ENCODE measurements around the gene FRZB.

The FRZB gene

GRCh38 chr2:182852090-182852489 lies 14.3 kb downstream of the FRZB start:
- H3K79me2 ChIP-seq (ENCODE audit: low read length) = no peaks in the 10 kb centered on the region
- no peaks in the 10 kb centered on the region for H3K9me2 ChIP-seq (replicated peaks; ENCODE audit: insufficient read depth, low read length)
- no peak for TF ChIP-seq EZH2 (optimal IDR thresholded peaks at IDR 0.05; ENCODE audit: low read depth, low read length)
- TF ChIP-seq EZH2phosphoT487 (IDR thresholded peaks at IDR 0.05; ENCODE audit: low read length) = no peak
- TF ChIP-seq, protein P1, sequence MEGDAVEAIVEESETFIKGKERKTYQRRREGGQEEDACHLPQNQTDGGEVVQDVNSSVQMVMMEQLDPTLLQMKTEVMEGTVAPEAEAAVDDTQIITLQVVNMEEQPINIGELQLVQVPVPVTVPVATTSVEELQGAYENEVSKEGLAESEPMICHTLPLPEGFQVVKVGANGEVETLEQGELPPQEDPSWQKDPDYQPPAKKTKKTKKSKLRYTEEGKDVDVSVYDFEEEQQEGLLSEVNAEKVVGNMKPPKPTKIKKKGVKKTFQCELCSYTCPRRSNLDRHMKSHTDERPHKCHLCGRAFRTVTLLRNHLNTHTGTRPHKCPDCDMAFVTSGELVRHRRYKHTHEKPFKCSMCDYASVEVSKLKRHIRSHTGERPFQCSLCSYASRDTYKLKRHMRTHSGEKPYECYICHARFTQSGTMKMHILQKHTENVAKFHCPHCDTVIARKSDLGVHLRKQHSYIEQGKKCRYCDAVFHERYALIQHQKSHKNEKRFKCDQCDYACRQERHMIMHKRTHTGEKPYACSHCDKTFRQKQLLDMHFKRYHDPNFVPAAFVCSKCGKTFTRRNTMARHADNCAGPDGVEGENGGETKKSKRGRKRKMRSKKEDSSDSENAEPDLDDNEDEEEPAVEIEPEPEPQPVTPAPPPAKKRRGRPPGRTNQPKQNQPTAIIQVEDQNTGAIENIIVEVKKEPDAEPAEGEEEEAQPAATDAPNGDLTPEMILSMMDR (IDR thresholded peaks at IDR 0.05; ENCODE audit: low read length) = no peak
- no peak overlapping the region for H3K27ac ChIP-seq (ENCODE audit: low read length)
- no peak overlapping the region for H2AFZ ChIP-seq (ENCODE audit: low read length)
- no peak overlapping the region for H3K4me2 ChIP-seq (ENCODE audit: low read depth, low read length)
- DNase-seq = no peak
- H3F3A ChIP-seq (ENCODE audit: insufficient read depth, low read length) = no peaks in the 10 kb centered on the region
- no peaks in the 10 kb centered on the region for H3K36me3 ChIP-seq (replicated peaks; ENCODE audit: insufficient read depth, low read length)
- H3K9ac ChIP-seq (ENCODE audit: low read length) = no peak overlapping the region
- H3K27me3 ChIP-seq (replicated peaks; ENCODE audit: insufficient read depth, low read length) = no peaks in the 10 kb centered on the region
- no peaks in the 10 kb centered on the region for H3K9me3 ChIP-seq (replicated peaks; ENCODE audit: insufficient read depth, low read length)
- no peaks in the 10 kb centered on the region for H4K20me1 ChIP-seq (ENCODE audit: insufficient read depth, low read length)
- H3K4me3 ChIP-seq (ENCODE audit: low read length) = no peak overlapping the region
- H3K4me1 ChIP-seq (ENCODE audit: low read length) = no peaks in the 10 kb centered on the region

DNA sequence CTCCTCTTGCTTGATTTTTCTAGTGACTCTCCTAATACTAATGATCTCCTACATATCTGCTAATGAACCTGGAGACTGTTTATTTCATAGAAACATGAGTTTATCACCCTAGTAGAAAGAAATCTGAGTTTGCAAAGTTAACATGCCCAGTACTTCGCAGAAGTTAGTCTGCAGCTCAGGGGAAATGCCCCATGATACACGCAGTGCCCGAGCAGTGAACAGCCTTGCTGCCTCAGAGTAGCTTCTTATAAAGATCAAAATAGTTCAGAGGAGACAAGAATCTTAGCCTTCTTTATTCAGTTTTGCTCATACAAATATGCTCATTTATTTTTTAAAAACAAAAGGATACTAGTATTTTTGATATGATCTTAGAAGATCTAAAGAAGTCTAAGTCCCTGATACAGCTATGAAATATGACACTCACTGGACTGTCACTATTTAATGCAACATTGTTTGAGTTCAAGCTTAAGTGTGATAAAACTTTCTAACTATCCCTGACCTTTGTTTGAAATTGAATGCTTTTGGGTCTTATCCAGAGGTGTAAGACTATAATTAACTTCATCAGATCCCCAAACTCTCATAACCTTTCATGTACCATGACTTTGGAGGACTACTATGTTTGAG lies 20.5 kb downstream of the FRZB start:
- H3K79me2 ChIP-seq (ENCODE audit: low read length) = no peaks in the 10 kb centered on the region
- no peaks in the 10 kb centered on the region for H3K36me3 ChIP-seq (replicated peaks; ENCODE audit: insufficient read depth, low read length)
- H3K4me3 ChIP-seq (ENCODE audit: low read length) = no peak overlapping the region
- no peaks in the 10 kb centered on the region for H3K9me3 ChIP-seq (replicated peaks; ENCODE audit: insufficient read depth, low read length)
- TF ChIP-seq EZH2phosphoT487 (IDR thresholded peaks at IDR 0.05; ENCODE audit: low read length) (no peak), EZH2 (optimal IDR thresholded peaks at IDR 0.05; ENCODE audit: low read depth, low read length) (no peak)
- TF ChIP-seq, protein P1 (IDR thresholded peaks at IDR 0.05; ENCODE audit: low read length) = no peak
- no peak overlapping the region for H2AFZ ChIP-seq (ENCODE audit: low read length)
- H3F3A ChIP-seq (ENCODE audit: insufficient read depth, low read length) = no peaks in the 10 kb centered on the region
- H3K9me2 ChIP-seq (replicated peaks; ENCODE audit: insufficient read depth, low read length) = no peaks in the 10 kb centered on the region
- H3K4me2 ChIP-seq (ENCODE audit: low read depth, low read length) = no peak overlapping the region
- no peaks in the 10 kb centered on the region for H4K20me1 ChIP-seq (ENCODE audit: insufficient read depth, low read length)
- DNase-seq = no peak
- H3K9ac ChIP-seq (ENCODE audit: low read length) = no peak overlapping the region
- no peaks in the 10 kb centered on the region for H3K4me1 ChIP-seq (ENCODE audit: low read length)
- H3K27me3 ChIP-seq (replicated peaks; ENCODE audit: insufficient read depth, low read length) = no peaks in the 10 kb centered on the region
- H3K27ac ChIP-seq (ENCODE audit: low read length) = no peak overlapping the region

DNA sequence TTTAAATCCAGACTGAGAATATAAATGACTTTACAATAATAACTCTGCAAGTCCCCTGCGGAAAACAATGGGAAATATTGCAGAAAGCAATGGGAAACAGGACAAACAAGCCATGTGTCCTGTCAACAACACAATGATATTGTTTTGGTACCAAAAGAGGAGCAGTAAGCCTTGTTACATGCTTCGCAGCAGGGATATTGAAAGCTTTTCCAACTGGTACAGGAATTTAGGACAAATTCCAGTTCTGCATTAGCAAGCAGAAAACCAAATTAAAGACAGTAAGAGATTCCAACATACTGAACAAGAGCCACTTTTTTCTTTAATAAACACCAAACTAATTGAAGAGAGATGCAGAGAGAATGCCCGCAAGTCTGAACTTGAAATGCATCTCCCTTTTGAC lies 30.0 kb downstream of the FRZB start:
- Histone ChIP-seq H3K9me3 (replicated peaks; ENCODE audit: insufficient read depth, low read length) (no peaks in the 10 kb centered on the region), H3K9me2 (replicated peaks; ENCODE audit: insufficient read depth, low read length) (no peaks in the 10 kb centered on the region), H3K4me3 (ENCODE audit: low read length) (no peak overlapping the region), H3K79me2 (ENCODE audit: low read length) (no peaks in the 10 kb centered on the region), H3K4me2 (ENCODE audit: low read depth, low read length) (no peak overlapping the region), H3K36me3 (replicated peaks; ENCODE audit: insufficient read depth, low read length) (no peaks in the 10 kb centered on the region), H2AFZ (ENCODE audit: low read length) (no peak overlapping the region), H3K4me1 (ENCODE audit: low read length) (no peaks in the 10 kb centered on the region), H3K27me3 (replicated peaks; ENCODE audit: insufficient read depth, low read length) (no peaks in the 10 kb centered on the region), H3F3A (ENCODE audit: insufficient read depth, low read length) (no peaks in the 10 kb centered on the region), H4K20me1 (ENCODE audit: insufficient read depth, low read length) (no peaks in the 10 kb centered on the region), H3K27ac (ENCODE audit: low read length) (no peak overlapping the region), H3K9ac (ENCODE audit: low read length) (no peak overlapping the region)
- TF ChIP-seq, protein P1 (IDR thresholded peaks at IDR 0.05; ENCODE audit: low read length) = no peak
- TF ChIP-seq EZH2phosphoT487 (IDR thresholded peaks at IDR 0.05; ENCODE audit: low read length) (no peak), EZH2 (optimal IDR thresholded peaks at IDR 0.05; ENCODE audit: low read depth, low read length) (no peak)
- DNase-seq = no peak
